Stimulated activated CD8-positive, alpha-beta memory T cell treated with anti-CD3 and anti-CD28 coated beads, Interleukin-15, amount 100 ng/mL, for 48 hours (primary cell): ENCODE results near the gene LTC4S.

Experiments used
- DNase-seq, 2 donors: peaks; one replicate each; pipeline ENCODE4 v3.0.0-alpha.2; 2020; ENCODE audit warnings: low read depth in 2 of 2

The LTC4S gene

DNA sequence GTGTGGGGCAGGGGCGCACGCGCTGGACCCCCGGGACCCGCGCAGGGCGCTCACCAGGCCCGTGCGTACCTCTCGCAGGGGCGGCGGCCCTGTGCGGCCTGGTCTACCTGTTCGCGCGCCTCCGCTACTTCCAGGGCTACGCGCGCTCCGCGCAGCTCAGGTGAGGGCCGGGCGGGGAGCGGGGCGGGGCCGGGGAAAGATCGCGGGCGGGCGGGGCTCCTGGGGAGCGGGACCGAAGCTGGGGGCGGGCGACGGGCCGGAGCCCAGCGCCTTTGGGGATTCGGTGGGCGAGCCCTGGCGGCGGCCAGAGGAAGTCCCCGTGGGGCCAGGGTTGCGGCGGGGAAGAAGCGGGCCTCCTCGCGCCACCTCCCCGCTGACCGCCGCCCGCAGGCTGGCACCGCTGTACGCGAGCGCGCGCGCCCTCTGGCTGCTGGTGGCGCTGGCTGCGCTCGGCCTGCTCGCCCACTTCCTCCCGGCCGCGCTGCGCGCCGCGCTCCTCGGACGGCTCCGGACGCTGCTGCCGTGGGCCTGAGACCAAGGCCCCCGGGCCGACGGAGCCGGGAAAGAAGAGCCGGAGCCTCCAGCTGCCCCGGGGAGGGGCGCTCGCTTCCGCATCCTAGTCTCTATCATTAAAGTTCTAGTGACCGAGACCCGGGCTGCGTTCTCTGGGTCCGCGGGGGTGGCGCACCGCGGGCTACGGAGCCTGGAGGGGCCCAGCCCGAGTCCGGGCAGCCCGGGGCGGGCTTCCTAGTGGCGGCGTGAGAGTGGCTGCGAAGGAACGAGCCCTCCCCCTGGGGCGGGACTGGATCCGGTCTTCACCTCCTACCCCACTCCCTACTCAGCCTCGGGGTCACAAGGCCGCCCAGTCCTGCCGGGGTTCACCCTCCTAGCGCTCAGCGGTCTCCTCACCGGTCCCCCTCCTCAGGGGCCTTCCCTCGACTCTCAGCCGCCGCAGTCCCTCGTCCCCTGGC lies 2.4 kb downstream of the LTC4S start:
- DNase-seq = peak; percentile 61 to 64

DNA sequence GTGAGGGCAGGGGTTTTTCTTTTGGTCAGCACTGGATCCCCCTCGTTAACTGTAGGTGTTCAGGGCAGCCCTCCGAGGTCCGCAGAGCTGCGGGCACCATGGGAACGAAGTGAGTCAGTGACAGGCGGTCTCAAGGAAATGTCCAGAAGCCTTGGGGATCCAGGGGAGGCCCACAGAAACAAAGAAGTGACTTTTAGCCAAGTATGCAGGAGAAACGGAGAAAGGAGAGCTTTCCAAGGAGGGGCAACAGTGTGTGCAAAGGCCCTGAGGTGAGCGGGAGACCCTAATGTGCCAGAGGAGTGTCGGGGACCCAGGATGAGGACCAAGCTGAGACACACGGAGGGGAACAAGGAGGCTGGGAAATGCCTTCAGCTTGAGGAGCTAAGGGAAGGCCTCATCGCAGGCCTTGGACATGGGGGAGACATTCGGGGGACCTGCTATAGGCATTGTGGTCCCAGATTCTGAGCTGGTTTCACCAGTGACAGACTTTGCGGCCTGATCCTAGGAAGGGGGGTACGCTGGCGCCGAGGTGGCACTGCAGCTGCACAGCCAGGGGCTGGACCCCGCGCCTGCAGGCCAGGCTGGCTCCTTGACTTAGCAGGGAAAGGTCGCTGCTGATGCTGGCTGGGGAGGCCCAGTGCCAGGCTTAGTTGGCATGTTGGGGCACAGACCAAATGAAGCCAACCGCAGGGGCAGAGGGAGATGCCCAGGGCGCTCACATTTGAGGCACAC lies 3.3 kb downstream of the LTC4S start:
- no peak for DNase-seq

DNA sequence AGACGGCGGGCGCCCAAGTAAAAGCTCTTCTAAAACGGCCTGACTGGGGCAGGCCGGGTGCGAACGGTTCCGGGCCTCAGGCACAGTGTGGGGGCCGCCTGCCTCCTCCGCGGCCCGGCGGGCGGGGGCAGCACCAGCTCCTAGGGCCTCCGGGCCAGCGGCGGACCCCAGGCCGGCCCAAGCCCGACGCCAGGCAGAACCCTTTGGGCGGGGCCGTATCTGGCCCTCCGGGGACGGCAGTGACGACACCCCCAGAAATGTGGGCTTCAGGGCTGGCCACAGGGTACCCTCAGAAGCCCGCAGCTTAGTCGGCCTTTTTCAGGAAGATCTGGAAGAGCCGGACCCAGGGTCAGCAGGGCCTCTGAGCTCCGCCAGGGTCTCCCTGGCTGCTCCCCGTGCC lies 4.0 kb downstream of the LTC4S start:
- DNase-seq = no peak

GRCh38 chr5:179798144-179798770 lies 4.5 kb downstream of the LTC4S start:
- no peak for DNase-seq

GRCh38 chr5:179798771-179799643 lies 5.2 kb downstream of the LTC4S start:
- no peak for DNase-seq

DNA sequence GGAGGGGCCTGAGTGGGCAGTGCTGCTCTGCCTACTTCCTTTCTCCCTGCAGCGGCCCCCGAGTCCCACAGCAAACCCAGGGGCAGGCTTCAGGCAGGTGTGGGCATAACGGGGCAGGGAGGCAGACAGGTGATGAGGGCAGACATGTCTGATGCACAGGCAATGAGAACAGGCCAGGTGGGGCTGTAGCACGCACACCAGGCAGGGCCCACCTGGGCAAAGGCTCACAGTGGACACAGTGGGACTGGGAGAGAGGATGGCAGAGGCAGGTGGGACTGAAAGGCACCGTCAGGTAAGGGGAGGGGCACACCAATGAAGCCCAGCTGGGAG lies 5.8 kb downstream of the LTC4S start:
- no peak for DNase-seq

DNA sequence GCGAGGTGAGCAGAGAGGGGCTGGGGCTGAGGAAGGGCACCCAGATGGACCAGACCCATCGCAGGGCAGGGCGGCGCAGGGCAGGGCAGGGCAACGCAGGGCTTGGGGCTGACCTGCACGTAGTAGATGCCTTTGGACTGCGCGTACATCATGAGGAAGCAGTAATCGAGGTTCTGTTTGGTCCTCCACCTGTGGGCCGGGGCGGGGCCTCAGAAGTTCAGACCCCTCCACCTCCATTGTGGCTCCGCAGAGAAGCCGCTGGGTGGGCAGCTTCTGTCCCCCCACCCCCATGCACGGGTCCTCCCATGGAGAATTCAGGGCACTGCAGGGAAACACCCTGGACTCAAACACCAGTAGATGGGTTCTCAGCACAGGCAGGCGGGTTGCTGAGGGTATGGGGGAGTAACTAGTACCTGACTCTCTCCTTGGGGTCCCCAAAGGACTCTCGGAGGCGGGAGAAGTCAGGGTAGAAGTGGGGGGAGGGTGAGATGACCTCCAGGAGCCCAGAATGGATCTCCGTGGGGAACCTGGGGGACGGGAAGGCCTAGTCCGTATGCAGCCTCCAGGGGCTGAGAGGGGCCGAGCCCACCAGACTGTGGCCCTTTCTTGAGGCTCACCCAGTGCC lies 6.4 kb downstream of the LTC4S start:
- no peak for DNase-seq

- no peak for DNase-seq
Observed at GRCh38 chr5:179800696-179801201, 7.0 kb downstream of the LTC4S start.

DNA sequence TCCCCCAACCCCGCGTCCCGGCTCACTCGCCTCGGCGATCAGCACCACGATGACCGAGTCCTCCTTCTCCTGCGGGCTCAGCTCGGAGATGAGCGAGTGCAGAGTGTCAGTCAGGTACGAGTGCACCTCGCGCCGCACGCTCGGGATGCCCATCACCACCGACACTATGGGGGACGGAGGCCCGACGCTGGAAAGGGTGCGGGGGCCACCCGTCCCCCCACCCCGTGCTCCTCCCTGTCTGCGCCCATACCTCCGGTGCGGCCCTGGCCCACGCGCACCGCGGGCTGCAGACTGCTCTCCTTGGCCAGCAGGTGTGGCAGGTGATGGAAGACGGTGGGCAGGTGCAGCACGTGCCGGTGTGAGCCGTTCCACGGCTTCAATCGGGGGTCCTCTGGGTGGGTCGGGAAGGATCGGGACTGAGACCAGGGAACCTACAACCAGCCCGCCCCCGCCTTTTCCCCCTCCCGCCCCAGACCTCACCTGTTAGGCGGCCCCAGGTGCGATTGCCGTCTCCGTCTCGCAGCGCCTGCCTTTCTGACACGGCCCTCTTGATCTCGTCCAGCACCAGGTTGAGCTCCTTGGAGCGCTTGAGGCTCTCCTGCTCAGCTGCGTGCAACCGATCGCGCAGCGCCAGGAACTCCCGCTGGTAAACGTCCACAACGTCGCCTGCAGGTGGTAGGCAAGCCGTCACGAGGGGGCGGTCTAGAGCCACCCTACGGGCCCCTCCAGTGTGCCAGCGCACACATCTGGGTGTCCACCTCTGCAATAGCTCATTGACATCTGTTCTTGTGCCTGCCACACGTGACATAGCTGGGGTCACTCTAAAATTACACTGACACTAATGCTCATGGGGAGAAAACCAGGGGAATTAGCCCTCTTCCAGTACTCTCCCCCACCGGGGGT lies 7.8 kb downstream of the LTC4S start:
- peak; percentile 71 to 73 for DNase-seq

DNA sequence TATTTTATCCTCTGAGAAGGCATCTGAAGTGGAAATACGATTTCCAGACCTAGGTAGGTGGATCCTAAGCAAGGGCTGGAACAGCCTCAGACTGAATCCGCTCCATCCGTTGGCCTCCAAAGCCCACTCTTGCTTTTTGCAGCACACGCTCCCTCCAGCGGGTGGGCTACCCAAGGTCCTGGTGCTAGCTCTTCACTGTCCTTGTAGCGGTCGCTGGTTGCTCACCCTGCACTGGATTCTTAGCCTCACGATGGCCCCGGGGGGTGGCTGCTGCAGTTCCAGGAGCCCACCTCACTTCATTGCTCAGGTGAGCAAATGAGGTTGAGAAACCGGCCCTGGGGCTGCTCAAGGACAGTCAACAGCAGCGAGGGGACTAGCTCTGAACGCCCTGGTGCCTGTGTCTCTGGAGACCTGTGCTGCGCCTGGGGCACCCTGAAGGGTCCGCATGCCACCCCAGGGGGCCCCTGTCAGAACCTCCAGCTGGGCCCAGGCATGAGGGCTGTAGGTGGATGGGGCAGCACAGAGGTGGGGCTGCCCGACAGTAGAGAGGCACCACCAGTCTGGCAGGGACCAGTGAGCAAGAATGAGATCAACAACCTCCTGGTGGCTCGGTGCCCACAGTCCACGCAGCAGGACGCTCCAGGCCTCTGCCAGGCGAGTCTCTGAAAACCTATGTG lies 8.6 kb downstream of the LTC4S start:
- DNase-seq = no peak

DNA sequence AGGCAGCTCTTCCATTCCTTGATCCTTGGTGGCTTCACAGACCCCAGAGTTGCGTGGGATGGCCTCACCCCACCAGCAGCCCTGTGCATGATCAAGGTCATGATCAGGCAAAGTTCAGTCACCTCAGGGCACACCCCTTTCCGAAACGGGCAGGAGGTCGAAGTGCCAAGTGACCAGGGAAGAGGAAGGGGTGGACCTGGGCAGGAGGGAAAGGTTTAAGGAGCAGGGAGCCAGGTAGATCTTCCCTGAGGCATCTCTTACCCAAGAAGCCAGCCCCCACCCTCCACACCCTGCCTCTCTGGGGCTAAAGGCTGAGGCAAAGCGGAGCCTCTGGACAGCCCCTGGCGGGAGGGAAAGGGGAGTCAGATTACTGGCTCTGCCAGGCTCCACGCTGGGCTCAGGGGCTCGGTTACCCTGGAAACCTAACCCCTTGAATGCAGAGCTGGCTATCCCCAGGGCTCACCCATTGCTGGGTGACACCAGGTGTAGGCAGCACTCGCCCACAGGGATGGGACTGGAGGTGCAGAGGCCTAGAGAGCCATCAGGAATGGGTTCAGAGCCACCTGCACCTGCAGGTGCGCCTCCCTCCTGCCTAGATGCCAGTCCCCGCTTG lies 9.3 kb downstream of the LTC4S start:
- no peak for DNase-seq

DNA sequence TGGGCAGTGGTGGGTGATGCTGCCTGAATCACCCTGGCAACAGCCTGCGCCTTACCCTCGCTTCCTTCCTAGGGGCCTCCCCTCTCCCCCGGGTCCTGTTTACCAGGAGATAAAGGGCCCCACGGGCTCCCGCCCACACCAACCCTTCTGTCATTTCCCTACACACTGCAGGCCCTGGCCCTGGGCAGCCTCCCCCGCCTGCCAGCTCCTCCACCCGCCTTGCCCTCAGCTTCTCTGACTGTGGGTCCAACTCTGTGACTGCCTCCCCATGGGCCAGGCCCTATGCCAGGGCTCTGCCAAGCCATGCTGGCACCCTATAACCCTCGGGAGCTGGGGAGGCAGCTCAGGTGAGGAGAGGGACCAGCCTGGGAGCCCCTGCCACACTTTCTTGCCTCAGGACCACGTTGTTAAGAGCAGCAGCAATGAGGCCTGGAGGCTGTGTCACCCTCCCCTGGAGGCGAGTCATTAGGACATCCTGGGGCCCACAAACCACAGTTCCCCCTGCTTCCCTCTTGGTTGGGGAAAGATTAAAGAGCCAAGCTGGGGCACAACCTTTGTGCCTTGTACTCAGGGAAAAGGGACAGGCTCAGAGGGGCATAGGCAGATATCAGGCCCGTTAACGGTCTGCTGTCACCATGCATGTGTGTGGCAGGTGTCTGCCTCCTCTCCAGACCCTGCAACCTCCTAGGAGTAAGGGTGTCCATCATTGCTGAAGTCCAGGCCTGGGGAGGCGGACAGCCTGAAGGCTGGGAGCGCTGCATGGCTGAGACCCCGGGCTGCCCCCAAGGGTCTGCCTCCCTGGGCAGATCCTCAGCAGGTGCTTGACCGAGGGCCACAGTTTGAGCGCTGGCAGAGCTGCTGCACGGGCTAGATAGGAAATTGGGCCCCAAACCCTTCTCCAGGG lies 10.1 kb downstream of the LTC4S start:
- peak; percentile 58 to 61 for DNase-seq

DNA sequence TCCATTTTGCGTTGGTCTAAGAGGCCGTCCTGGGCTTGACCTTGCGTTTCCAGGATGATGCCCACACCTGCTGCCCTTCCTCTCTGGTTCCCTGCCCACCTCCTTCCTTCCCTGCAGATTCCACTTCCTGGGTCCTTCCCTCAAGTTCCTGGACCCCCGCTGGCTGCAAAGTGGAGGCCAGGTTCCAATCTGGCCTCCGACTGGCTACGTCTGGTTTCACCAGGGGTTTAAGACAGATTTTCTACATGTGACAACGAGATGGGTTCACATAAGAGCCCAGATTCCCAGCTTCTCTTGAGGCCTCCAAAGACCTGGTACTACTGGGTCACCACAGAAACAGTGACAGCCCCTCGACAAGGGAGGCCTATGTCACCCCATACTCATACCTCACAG lies 10.8 kb downstream of the LTC4S start:
- DNase-seq = no peak

- no peak for DNase-seq
Observed at GRCh38 chr5:179805070-179805528, 11.3 kb downstream of the LTC4S start.

GRCh38 chr5:179805529-179806249 lies 11.9 kb downstream of the LTC4S start:
- no peak for DNase-seq

- DNase-seq = peak in 1 of 2 donors; percentile 49
Observed at GRCh38 chr5:179806250-179807048, 12.7 kb downstream of the LTC4S start, which contains the start of gene MGAT4B. TSS of gene MGAT4B (minus strand) at chr5:179806866. CDS start at chr5:179806583, 283 bp downstream.
